ENCODE measurements around the gene PAK1.

Gene PAK1

DNA sequence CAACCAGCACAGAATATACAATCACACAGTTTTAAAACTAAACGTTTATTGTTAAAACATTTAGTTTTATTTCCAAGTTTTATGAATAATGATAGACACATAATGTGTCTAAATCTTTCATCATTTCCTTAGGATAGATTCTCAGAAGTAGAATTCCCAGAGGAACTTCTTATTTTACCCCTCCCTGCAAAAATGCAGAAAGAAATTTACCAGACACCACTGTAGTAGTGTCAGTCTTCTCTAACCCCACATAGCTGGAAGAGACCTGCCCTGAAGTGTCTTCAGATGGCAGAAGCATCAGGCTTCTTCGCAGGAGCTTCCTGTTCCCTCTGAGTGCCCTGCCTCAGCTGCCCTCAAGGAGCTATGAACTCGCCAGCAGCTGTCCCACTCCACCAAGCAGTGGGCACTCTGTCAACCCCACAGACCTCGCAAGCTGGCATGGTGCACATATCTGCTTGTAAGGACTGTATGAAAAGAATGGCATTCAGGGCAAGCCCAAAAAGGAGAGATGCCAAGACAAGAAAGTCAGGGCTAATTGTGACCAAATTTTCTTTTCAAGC lies 28.5 kb upstream of the PAK1 start:
- TF ChIP-seq, protein P1, sequence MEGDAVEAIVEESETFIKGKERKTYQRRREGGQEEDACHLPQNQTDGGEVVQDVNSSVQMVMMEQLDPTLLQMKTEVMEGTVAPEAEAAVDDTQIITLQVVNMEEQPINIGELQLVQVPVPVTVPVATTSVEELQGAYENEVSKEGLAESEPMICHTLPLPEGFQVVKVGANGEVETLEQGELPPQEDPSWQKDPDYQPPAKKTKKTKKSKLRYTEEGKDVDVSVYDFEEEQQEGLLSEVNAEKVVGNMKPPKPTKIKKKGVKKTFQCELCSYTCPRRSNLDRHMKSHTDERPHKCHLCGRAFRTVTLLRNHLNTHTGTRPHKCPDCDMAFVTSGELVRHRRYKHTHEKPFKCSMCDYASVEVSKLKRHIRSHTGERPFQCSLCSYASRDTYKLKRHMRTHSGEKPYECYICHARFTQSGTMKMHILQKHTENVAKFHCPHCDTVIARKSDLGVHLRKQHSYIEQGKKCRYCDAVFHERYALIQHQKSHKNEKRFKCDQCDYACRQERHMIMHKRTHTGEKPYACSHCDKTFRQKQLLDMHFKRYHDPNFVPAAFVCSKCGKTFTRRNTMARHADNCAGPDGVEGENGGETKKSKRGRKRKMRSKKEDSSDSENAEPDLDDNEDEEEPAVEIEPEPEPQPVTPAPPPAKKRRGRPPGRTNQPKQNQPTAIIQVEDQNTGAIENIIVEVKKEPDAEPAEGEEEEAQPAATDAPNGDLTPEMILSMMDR (IDR thresholded peaks at IDR 0.05): no peak

DNA sequence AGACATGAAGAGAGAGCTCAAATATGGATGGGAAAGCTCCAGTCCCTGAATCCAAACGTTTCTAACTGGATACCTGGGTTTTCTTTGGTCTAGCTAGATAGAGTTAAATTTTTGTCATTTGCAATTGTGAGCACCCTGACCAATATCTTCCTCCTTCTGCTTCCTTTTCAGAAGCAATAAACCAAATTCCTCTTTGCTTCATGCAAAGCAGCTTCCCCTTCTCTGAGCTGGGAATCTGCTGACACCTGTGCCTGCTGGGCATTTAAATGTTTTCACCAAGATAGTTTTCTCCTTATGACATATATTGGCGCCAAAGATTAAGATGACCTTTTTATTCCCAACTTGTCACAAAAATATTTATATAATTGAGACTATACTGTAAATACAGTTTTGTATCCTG lies 27.9 kb upstream of the PAK1 start:
- TF ChIP-seq, protein P1 (IDR thresholded peaks at IDR 0.05): no peak

DNA sequence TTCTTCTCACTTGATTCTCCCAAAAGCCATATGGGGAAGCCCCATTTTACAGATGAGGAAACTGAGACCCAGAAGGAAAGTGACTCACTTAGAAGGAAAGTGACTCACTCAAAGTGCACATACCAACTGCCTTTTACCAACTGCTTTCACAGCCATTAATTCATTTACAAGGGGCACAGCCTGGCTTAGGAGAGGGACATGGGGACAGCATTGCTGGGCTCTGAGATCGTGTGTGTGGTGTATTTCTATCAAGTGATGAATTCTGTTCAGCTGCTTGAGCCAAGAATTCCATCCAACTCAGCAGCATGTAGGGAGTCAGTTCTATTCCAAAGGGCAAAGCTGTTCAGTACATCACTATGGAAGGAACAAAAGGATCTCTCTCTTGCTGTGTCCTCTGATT lies 23.5 kb upstream of the PAK1 start:
- TF ChIP-seq, protein P1 (IDR thresholded peaks at IDR 0.05): no peak

DNA sequence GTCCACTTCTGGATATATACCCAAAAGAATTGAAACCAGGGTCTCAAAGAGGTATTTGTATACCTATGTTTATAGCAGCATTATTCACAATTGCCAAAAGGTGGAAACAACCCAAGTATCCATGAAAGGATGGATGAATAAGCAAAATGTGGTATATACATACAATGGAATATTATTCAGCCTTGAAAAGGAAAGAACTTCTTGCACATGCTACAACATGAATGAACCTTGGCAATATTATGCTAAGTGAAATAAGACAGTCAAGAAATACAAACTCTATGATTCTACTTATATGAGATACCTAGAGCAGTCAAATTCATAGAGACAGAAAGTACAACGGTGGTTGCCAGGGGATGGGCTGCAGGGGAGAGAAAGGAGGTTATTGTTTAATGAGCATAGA lies 21.6 kb upstream of the PAK1 start:
- TF ChIP-seq, protein P1 (IDR thresholded peaks at IDR 0.05): no peak

DNA sequence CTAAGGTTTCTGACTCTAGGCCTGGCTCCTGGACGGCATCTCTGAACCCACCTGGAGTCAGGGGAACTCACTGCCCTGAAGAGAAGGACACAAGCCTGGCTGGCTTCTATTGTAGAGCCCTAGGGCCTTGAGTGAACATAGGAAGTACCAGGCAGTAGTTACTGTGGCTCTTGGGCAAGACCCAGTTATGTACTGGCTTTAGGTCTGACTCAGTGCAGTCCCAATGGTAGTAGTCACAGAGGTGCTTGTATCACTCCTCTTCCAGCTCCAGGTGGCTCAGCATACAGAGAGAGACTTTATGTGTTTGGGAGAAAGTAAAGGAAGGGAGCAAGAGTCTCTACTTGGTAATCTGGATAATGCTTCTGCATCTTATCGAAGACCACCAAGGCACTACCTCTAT lies 13.9 kb upstream of the PAK1 start:
- TF ChIP-seq, protein P1 (IDR thresholded peaks at IDR 0.05): no peak

DNA sequence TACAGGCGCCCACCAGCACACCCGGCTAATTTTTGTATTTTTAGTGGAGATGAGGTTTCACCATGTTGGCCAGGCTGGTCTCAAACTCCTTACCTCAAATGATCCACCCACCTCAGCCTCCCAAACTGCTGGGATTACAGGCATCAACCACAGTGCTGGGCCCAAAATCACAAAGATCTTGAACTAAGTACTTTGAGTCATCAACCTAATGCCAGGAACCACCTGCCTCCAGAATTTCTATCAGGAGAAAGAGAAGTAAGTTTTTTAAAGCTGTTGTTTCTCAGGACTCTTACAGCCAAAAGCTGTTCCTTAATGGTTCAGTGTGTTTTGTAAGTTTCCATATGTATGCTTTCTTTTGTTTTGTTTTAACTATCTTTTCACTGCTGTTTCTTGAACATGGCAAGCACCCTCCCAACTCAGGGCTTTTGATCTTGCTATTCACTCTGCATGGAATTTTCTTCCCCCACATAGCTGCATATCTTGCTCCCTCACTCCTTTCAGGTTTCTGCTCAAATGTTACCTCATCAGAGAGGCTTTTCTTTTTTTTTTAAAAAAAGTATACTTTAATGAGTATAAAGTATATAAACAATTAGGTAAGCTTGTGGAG lies 6.0 kb upstream of the PAK1 start:
- TF ChIP-seq, protein P1 (IDR thresholded peaks at IDR 0.05): no peak

DNA sequence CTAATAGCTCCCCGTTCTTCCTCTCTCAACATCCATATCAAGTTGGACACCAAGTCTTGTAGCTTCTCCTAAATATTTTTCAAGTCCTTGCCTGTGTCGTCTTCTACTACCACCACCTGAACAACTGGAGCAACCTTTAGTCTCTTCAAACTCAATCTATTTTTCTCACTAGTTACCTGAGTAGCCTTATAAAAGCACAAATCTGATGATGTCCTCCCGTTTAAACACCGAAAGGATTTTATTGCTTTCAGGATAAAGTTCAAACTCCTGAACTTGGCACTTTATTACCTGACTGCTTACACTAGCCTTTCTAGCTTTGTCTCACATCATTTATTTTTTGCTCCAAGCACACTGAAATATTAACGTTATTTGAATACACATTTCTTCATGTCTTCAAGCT lies 1.3 kb upstream of the PAK1 start:
- TF ChIP-seq, protein P1 (IDR thresholded peaks at IDR 0.05): no peak

DNA sequence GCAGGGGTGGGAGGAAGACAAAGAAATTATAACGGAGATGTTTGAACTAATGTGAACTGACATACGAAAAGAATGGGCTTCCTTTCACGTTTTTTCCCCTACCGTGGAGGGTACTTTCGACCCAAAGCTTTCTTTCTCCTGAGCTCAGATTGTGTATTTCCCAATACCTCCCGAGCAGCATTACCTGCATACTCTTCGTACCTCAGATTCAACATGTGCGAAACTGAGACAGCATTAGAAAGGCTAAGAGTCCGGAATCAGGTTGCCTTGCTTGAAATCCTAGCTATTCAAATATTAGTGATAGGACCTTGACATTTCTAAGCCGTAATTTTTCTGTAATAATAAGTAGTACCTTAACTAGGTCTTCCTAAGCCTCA lies 778 bp upstream of the PAK1 start:
- TF ChIP-seq, protein P1 (IDR thresholded peaks at IDR 0.05): no peak
